ENCODE data around the gene GMDS. TPM values are rescaled to one million over a fixed set of nuclear protein-coding genes. Genes with fewer than 3 reads are reported as not detected.

The GMDS gene
- total and polyA plus RNA-seq, 2 of the 8 experiments (the other 6 are each of a cell fraction or from before 2014, with no cell fraction given): 16.8 to 50.0 TPM

DNA sequence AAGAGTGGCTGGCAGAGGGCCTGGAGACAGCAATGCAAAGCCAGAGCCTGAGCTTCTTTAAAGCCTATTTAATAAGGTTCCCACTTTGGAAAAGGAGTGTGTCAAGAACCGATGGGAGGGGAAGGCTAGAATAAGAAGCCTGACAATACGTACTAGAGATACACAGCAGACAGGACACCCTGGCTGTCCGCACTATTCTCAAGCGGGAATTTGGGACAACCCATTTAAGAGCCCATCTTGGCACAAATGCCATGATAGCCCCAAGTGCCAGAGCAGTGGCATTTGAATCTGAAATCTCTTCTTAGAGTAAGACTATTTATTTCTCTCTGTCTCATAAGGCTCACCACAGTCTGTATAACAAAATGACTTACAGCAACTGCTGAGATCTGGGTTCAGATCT is 3.1 kb downstream of the GMDS start:
- Histone ChIP-seq H2AK5ac (ENCODE audit: low read depth, low read length) (no peak overlapping the region), H3K27me3 (replicated peaks in 1 of 4; ENCODE audit: control insufficient read depth in 3 of 4, extremely low read depth in 1 of 4, insufficient read depth in 3 of 4, low read length in 3 of 4) (no peaks in the 10 kb centered on the region), H2BK5ac (ENCODE audit: low read depth, low read length) (0 out of 2 replicates have a peak overlapping the region, but pooled peaks have one; percentile 19), H3K56ac (replicated peaks; ENCODE audit: insufficient read length, low read depth, low read length) (no peak overlapping the region), H3K14ac (ENCODE audit: insufficient read length) (no peak overlapping the region), H3K4me1 (replicated peaks in 1 of 4; ENCODE audit: control insufficient read depth in 3 of 4, insufficient read depth in 4 of 4, low read length in 3 of 4) (peaks cover 5 to 22% (median 10%) of the 10 kb centered on the region in 4 experiments), H3K79me1 (ENCODE audit: low read depth, low read length) (no peaks in the 10 kb centered on the region; the same call in 1 of the 2 replicates), H2AFZ (ENCODE audit: low read length) (no peak overlapping the region), H3K9ac (replicated peaks in 1 of 4; ENCODE audit: extremely low read depth in 1 of 4, low read depth in 3 of 4, low read length in 3 of 4) (no peak overlapping the region), H3K18ac (ENCODE audit: extremely low read depth, low read length) (no peak overlapping the region), H4K5ac (ENCODE audit: insufficient read length, low read depth, low read length) (no peak overlapping the region), H4K8ac (ENCODE audit: extremely low read depth, insufficient read depth, low read length) (no peak overlapping the region), H3K36me3 (ENCODE audit: control insufficient read depth in 2 of 4, insufficient read depth in 4 of 4, low read length in 3 of 4) (no peaks in the 10 kb centered on the region), H4K20me1 (replicated peaks in 1 of 2; ENCODE audit: control insufficient read depth in 1 of 2, insufficient read depth in 2 of 2, low read length in 2 of 2) (no peaks in the 10 kb centered on the region), H2BK12ac (ENCODE audit: low read depth, low read length) (no peak overlapping the region), H3K23me2 (ENCODE audit: low read depth, low read length) (peaks cover 10% of the 10 kb centered on the region), H4K91ac (replicated peaks; ENCODE audit: insufficient read length, low read length) (no peak overlapping the region), H3K79me2 (ENCODE audit: control insufficient read depth in 1 of 2, insufficient read depth in 2 of 2, low read length in 2 of 2) (peaks cover 0 to 67% of the 10 kb centered on the region in 2 experiments; a peak in 3 of 4 replicates), H2BK15ac (ENCODE audit: low read length) (0 out of 2 replicates have a peak overlapping the region, but pooled peaks have one; percentile 50), H3K4me2 (ENCODE audit: insufficient read depth in 1 of 2, low read depth in 2 of 2, low read length in 2 of 2) (peak overlapping the region in 1 of 2 experiments; percentile 46; a peak in 2 of 4 replicates), H3K4ac (replicated peaks; ENCODE audit: insufficient read length, low read depth, low read length) (no peak overlapping the region), H3K4me3 (ENCODE audit: extremely low read depth in 1 of 4, insufficient read depth in 2 of 4, low read depth in 3 of 4, low read length in 4 of 4) (no peak overlapping the region), H2BK120ac (replicated peaks; ENCODE audit: low read depth, low read length) (no peak overlapping the region), H2BK20ac (ENCODE audit: low read length) (no peak overlapping the region), H3K23ac (ENCODE audit: insufficient read length) (no peak overlapping the region), H3K9me3 (ENCODE audit: insufficient read depth in 2 of 2, low read depth in 1 of 2, low read length in 1 of 2) (no peaks in the 10 kb centered on the region), H3K27ac (ENCODE audit: low read depth, low read length) (no peak overlapping the region)
- DNase-seq (ENCODE audit: low read depth in 1 of 2, low spot score in 2 of 2): no peak
- no peak for FAIRE-seq
- 89% methylated on average over 4 of the region's 4 CpGs; no CpG with 5 or more reads in 1 of the 2 experiments for WGBS, 2 experiments (ENCODE audit: extremely low coverage in 1 of 2, insufficient coverage in 1 of 2, insufficient read length in 1 of 2, insufficient replicate concordance in 2 of 2, low coverage in 1 of 2, low lambda C conversion rate in 2 of 2, missing lambda C conversion rate in 1 of 2)
- CTCF ChIA-PET (ENCODE audit: partially characterized antibody): interaction anchor here (3.0 kb wide), 1 partner anchor 33 kb away, joined by 10 read pairs; no protein-coding TSS in a partner anchor
- TF ChIP-seq, protein P1, sequence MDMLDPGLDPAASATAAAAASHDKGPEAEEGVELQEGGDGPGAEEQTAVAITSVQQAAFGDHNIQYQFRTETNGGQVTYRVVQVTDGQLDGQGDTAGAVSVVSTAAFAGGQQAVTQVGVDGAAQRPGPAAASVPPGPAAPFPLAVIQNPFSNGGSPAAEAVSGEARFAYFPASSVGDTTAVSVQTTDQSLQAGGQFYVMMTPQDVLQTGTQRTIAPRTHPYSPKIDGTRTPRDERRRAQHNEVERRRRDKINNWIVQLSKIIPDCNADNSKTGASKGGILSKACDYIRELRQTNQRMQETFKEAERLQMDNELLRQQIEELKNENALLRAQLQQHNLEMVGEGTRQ (IDR thresholded peaks at IDR 0.05; ENCODE audit: low read length): no peak
- TF ChIP-seq SIN3A (conservative IDR thresholded peaks at IDR 0.05 in 1 of 2, IDR thresholded peaks at IDR 0.05 in 1 of 2; ENCODE audit: low read depth in 1 of 2, low read length in 2 of 2) (no peak), EZH2 (IDR thresholded peaks at IDR 0.05; ENCODE audit: low read depth, low read length, severe bottlenecking) (no peak)
- POLR2A ChIA-PET (ENCODE audit: partially characterized antibody): interaction anchor here (1.2 kb wide), 1 partner anchor 19 kb away, joined by 3 read pairs; no protein-coding TSS in a partner anchor
